ENCODE measurements around the gene MRPS2. TPM values are rescaled to one million over a fixed set of nuclear protein-coding genes. Genes with fewer than 3 reads are reported as not detected.

The MRPS2 gene
- total and polyA plus RNA-seq, 9 of the 15 experiments (the other 6 are each of a cell fraction or from before 2014, with no cell fraction given) = 8.0 to 167 (median 81.3) TPM

DNA sequence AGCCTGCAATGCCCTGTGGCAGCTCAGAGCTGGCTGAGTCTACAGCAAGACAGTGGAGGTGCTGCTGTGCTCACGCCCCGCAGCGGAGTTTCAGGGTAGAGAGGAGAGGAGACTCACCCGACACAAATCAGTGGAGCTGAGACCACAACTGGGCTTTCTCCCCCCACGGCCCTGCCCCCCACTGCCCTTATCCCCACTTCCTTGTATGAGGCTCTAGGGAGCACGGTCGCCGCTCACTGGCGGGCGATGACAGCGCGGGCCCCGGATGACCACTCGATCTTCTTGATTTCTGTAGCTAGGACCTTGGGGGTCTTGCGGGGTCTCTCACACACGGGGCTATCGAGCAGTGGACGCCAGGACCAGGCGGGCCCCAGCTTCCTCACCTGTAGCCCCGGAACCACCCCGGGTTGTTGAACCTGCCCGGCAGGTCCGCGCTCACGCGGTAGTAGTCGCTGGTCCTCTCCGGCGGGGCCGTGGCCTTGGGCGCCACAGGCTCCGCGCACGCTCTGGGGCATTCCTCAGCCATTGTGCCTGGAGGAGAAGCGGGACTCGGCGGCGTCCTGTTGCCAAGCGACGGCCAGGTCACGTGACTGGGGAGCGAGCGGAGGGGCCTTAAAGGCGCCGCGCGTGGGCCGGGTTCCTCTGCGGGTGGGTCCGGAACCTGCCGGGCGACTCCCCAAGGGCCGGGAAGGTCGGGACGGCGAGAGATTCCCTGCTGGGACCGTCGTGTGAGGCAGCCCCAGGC lies 984 bp upstream of the MRPS2 start (continued):
- TF ChIP-seq, protein P1, sequence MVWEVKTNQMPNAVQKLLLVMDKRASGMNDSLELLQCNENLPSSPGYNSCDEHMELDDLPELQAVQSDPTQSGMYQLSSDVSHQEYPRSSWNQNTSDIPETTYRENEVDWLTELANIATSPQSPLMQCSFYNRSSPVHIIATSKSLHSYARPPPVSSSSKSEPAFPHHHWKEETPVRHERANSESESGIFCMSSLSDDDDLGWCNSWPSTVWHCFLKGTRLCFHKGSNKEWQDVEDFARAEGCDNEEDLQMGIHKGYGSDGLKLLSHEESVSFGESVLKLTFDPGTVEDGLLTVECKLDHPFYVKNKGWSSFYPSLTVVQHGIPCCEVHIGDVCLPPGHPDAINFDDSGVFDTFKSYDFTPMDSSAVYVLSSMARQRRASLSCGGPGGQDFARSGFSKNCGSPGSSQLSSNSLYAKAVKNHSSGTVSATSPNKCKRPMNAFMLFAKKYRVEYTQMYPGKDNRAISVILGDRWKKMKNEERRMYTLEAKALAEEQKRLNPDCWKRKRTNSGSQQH (CRISPR knock-in tag; IDR thresholded peaks at IDR 0.05) = no peak
- TF ChIP-seq RAD21 (CRISPR knock-in tag; conservative IDR thresholded peaks at IDR 0.05 in 1 of 2, IDR thresholded peaks at IDR 0.05 in 1 of 2) (peak in 1 of 2 experiments; percentile 8; a peak in 1 of 4 replicates), ZNF41 (CRISPR knock-in tag; conservative IDR thresholded peaks at IDR 0.05) (no peak), ZNF507 (tag; conservative IDR thresholded peaks at IDR 0.05) (no peak), SMARCA5 (IDR thresholded peaks at IDR 0.05) (no peak), VEZF1 (CRISPR knock-in tag; IDR thresholded peaks at IDR 0.05) (peak; percentile 82), COPS2 (conservative IDR thresholded peaks at IDR 0.05) (no peak), CAMTA2 (CRISPR knock-in tag; conservative IDR thresholded peaks at IDR 0.05) (no peak), RBM22 (IDR thresholded peaks at IDR 0.05; ENCODE audit: low read depth, low read length, poor library complexity, severe bottlenecking) (peak; percentile 97), SMC3 (conservative IDR thresholded peaks at IDR 0.05; ENCODE audit: insufficient read depth, low read depth, low read length) (no peak), BRD9 (IDR thresholded peaks at IDR 0.05; ENCODE audit: low read depth, partially characterized antibody) (no peak), HDAC8 (tag; IDR thresholded peaks at IDR 0.05) (no peak)
- TF ChIP-seq, protein P2, sequence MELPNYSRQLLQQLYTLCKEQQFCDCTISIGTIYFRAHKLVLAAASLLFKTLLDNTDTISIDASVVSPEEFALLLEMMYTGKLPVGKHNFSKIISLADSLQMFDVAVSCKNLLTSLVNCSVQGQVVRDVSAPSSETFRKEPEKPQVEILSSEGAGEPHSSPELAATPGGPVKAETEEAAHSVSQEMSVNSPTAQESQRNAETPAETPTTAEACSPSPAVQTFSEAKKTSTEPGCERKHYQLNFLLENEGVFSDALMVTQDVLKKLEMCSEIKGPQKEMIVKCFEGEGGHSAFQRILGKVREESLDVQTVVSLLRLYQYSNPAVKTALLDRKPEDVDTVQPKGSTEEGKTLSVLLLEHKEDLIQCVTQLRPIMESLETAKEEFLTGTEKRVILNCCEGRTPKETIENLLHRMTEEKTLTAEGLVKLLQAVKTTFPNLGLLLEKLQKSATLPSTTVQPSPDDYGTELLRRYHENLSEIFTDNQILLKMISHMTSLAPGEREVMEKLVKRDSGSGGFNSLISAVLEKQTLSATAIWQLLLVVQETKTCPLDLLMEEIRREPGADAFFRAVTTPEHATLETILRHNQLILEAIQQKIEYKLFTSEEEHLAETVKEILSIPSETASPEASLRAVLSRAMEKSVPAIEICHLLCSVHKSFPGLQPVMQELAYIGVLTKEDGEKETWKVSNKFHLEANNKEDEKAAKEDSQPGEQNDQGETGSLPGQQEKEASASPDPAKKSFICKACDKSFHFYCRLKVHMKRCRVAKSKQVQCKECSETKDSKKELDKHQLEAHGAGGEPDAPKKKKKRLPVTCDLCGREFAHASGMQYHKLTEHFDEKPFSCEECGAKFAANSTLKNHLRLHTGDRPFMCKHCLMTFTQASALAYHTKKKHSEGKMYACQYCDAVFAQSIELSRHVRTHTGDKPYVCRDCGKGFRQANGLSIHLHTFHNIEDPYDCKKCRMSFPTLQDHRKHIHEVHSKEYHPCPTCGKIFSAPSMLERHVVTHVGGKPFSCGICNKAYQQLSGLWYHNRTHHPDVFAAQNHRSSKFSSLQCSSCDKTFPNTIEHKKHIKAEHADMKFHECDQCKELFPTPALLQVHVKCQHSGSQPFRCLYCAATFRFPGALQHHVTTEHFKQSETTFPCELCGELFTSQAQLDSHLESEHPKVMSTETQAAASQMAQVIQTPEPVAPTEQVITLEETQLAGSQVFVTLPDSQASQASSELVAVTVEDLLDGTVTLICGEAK (IDR thresholded peaks at IDR 0.05) = no peak
- TF ChIP-seq, protein P2 (CRISPR knock-in tag; IDR thresholded peaks at IDR 0.05) = no peak
